Measurements from ENCODE around the gene SLAIN1.

DNA sequence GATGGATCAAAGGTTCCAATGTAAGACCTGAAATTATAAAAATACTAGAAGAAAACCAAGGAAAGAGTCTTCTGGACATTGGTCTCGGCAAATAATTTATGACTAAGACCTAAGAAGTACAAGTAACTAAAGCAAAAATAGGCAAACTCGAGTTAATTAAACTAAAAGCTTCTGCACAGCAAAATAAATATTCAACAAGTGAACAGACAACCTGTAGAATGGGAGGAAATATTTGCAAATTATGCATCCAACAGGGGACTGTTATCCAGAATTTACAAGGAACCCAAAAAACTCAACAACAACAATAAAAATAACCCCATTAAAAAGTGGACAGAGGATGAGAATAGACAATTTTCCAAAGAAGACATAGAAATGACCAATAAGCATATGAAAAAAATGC is 9.7 kb upstream of the SLAIN1 start:
- TF ChIP-seq EZH2 (IDR thresholded peaks at IDR 0.05; ENCODE audit: insufficient read depth, poor library complexity, severe bottlenecking) = no peak
- TF ChIP-seq EZH2phosphoT487 (IDR thresholded peaks at IDR 0.05; ENCODE audit: insufficient read depth, low read depth) = no peak

All from GM23248 (cell line).